HG02678 (cell line): Measurements from ENCODE around the gene NRTN.
"Not testable (repeated sequence)": the region's sequence is repeated elsewhere in the genome, so short reads cannot be mapped to it uniquely, and the experiment has no call there.

Source experiments
- ATAC-seq: cut with Tn5 transposase; IDR thresholded peaks from one replicate; pipeline ENCODE4 v1.9.1; 2021; ENCODE audit warnings: mild to moderate bottlenecking, moderate library complexity; ENCODE audit not compliant: unreplicated experiment

NRTN gene

GRCh38 chr19:5832527-5833216 lies 27.8 kb downstream of the NRTN start:
- no peak for ATAC-seq

- ATAC-seq, result no peak
These were observed 33.0 kb downstream of the NRTN start for GRCh38 chr19:5837761-5838352.

- ATAC-seq, result no peak
These were observed 33.6 kb downstream of the NRTN start for GRCh38 chr19:5838353-5839064.

- ATAC-seq, result no peak
These were observed 34.5 kb downstream of the NRTN start, which contains the start of gene FUT6 for GRCh38 chr19:5839065-5840017. FUT6 (minus strand) TSS chr19:5839702; CDS start chr19:5832567, 7,135 bp downstream.

GRCh38 chr19:5841735-5842111 lies 36.9 kb downstream of the NRTN start:
- ATAC-seq, result not testable (repeated sequence)

- no peak for ATAC-seq
These were observed 38.5 kb downstream of the NRTN start for GRCh38 chr19:5843295-5843927.

- no peak for ATAC-seq
These were observed 39.9 kb downstream of the NRTN start for GRCh38 chr19:5844456-5845433.

- not testable (repeated sequence) for ATAC-seq
These were observed 43.0 kb downstream of the NRTN start for GRCh38 chr19:5847846-5848245.

- not testable (repeated sequence) for ATAC-seq
These were observed 43.8 kb downstream of the NRTN start for GRCh38 chr19:5848621-5849020.

GRCh38 chr19:5850189-5850588 lies 45.3 kb downstream of the NRTN start:
- no peak for ATAC-seq

GRCh38 chr19:5850743-5851293 lies 46.0 kb downstream of the NRTN start:
- ATAC-seq, result no peak

- no peak for ATAC-seq
These were observed 46.4 kb downstream of the NRTN start, which contains the start of gene FUT3 for GRCh38 chr19:5851302-5851701. FUT3 (minus strand) TSS chr19:5851449.

- ATAC-seq, result not testable (repeated sequence)
These were observed 49.3 kb downstream of the NRTN start for GRCh38 chr19:5854121-5854520.

GRCh38 chr19:5855151-5855550 lies 50.3 kb downstream of the NRTN start:
- not testable (repeated sequence) for ATAC-seq

- no peak for ATAC-seq
These were observed 52.6 kb downstream of the NRTN start for GRCh38 chr19:5857203-5858081.

GRCh38 chr19:5863030-5863665 lies 58.3 kb downstream of the NRTN start:
- ATAC-seq, result no peak

GRCh38 chr19:5864013-5864720 lies 59.3 kb downstream of the NRTN start:
- ATAC-seq, result no peak
